HL-60 (cell line): ENCODE data around the gene TMEM156.

Experiments
- DNase-seq, 2 experiments: peaks; one replicate each; pipeline ENCODE4 v3.0.0-alpha.2; 2010 to 2020; ENCODE audit warnings: low read depth in 1 of 2, low spot score in 1 of 2
- H3K27ac ChIP-seq: fragments of 250-450 bp; sonication (Bioruptor Pico); replicated peaks from 2 replicates; pipeline ENCODE4 v1.5.1; 2020; ENCODE audit warnings: mild to moderate bottlenecking, moderate library complexity
- H3K27me3 ChIP-seq: fragments of 250-450 bp; sonication (Bioruptor Pico); 2 replicates; pipeline ENCODE4 v1.5.1; 2021; ENCODE audit warnings: mild to moderate bottlenecking, moderate library complexity; ENCODE audit not compliant: insufficient read depth, poor library complexity, severe bottlenecking
- H3K4me3 ChIP-seq: replicated peaks from 2 replicates; pipeline ENCODE4 v1.5.1; 2011; ENCODE audit warnings: mild to moderate bottlenecking, control low read depth, low read length; ENCODE audit not compliant: insufficient read depth
- GABPA ChIP-seq: IDR thresholded peaks from 2 replicates; pipeline ENCODE4 v1.6.1; 2012; ENCODE audit warnings: low read depth
- POLR2AphosphoS5 ChIP-seq: IDR thresholded peaks from 2 replicates; pipeline ENCODE4 v1.6.1; 2012; ENCODE audit warnings: low read depth
- SPI1 ChIP-seq: IDR thresholded peaks from 2 replicates; pipeline ENCODE4 v1.6.1; 2012; ENCODE audit warnings: low read depth, mild to moderate bottlenecking, borderline replicate concordance
- TF ChIP-seq, protein P1 (sequence below): IDR thresholded peaks from one replicate; pipeline ENCODE4 v1.5.1; 2011; ENCODE audit warnings: low read length, control low read depth, inconsistent platforms; ENCODE audit not compliant: insufficient read depth
- TF ChIP-seq, protein P2 (sequence below): IDR thresholded peaks from 2 replicates; pipeline ENCODE4 v1.6.1; 2012; ENCODE audit warnings: low read depth; ENCODE audit not compliant: insufficient replicate concordance

The TMEM156 gene

DNA sequence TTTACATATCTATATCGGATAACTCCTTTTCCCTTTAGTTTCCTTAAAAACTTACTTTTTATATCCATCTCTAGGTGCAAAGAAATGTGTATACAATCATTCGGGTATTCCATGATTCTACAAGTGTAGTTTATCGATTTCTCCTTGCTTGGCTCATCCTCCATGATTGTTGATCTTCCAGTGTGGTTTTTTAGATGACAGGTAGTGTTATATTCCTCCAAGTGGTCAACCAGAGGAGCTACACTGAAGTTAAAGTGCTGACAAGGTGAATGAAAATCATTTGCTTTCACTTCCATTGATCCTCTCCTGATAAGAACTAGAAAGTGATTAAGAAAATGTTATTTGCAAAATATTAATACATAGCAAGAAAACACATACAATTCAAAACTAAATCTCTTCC lies 38.5 kb downstream of the TMEM156 start:
- H3K27ac ChIP-seq: no peak overlapping the region
- TF ChIP-seq, protein P1, sequence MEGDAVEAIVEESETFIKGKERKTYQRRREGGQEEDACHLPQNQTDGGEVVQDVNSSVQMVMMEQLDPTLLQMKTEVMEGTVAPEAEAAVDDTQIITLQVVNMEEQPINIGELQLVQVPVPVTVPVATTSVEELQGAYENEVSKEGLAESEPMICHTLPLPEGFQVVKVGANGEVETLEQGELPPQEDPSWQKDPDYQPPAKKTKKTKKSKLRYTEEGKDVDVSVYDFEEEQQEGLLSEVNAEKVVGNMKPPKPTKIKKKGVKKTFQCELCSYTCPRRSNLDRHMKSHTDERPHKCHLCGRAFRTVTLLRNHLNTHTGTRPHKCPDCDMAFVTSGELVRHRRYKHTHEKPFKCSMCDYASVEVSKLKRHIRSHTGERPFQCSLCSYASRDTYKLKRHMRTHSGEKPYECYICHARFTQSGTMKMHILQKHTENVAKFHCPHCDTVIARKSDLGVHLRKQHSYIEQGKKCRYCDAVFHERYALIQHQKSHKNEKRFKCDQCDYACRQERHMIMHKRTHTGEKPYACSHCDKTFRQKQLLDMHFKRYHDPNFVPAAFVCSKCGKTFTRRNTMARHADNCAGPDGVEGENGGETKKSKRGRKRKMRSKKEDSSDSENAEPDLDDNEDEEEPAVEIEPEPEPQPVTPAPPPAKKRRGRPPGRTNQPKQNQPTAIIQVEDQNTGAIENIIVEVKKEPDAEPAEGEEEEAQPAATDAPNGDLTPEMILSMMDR: no peak
- TF ChIP-seq, protein P2, sequence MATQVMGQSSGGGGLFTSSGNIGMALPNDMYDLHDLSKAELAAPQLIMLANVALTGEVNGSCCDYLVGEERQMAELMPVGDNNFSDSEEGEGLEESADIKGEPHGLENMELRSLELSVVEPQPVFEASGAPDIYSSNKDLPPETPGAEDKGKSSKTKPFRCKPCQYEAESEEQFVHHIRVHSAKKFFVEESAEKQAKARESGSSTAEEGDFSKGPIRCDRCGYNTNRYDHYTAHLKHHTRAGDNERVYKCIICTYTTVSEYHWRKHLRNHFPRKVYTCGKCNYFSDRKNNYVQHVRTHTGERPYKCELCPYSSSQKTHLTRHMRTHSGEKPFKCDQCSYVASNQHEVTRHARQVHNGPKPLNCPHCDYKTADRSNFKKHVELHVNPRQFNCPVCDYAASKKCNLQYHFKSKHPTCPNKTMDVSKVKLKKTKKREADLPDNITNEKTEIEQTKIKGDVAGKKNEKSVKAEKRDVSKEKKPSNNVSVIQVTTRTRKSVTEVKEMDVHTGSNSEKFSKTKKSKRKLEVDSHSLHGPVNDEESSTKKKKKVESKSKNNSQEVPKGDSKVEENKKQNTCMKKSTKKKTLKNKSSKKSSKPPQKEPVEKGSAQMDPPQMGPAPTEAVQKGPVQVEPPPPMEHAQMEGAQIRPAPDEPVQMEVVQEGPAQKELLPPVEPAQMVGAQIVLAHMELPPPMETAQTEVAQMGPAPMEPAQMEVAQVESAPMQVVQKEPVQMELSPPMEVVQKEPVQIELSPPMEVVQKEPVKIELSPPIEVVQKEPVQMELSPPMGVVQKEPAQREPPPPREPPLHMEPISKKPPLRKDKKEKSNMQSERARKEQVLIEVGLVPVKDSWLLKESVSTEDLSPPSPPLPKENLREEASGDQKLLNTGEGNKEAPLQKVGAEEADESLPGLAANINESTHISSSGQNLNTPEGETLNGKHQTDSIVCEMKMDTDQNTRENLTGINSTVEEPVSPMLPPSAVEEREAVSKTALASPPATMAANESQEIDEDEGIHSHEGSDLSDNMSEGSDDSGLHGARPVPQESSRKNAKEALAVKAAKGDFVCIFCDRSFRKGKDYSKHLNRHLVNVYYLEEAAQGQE: no peak
- TF ChIP-seq POLR2AphosphoS5: no peak
- no peak for TF ChIP-seq SPI1
- TF ChIP-seq GABPA: no peak
- DNase-seq: no peak
- H3K4me3 ChIP-seq: no peak overlapping the region
- no peaks in the 10 kb centered on the region for H3K27me3 ChIP-seq

DNA sequence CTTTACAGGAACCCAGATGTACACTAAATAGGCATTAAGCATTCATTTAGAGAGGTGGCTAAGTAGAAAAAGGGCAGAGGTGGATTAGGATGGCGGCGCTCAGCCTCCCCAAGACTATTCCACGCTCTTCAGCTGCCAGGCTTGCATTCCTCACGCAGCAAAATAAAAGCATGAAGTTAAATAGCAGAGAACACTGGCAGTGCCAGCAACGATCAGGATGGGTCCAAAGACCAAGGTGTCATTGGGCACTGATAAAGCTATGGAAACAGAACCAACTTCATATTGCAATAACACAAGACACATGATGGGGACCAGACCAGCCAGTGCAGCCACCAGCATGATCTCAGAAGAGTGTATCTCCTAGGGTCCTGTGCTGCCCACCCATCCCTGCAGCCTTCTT lies 42.0 kb downstream of the TMEM156 start:
- Histone ChIP-seq H3K4me3 (no peak overlapping the region), H3K27ac (no peak overlapping the region), H3K27me3 (no peaks in the 10 kb centered on the region)
- DNase-seq: no peak
- TF ChIP-seq GABPA: no peak
- no peak for TF ChIP-seq POLR2AphosphoS5
- TF ChIP-seq, protein P1: no peak
- TF ChIP-seq, protein P2: no peak
- TF ChIP-seq SPI1: no peak

DNA sequence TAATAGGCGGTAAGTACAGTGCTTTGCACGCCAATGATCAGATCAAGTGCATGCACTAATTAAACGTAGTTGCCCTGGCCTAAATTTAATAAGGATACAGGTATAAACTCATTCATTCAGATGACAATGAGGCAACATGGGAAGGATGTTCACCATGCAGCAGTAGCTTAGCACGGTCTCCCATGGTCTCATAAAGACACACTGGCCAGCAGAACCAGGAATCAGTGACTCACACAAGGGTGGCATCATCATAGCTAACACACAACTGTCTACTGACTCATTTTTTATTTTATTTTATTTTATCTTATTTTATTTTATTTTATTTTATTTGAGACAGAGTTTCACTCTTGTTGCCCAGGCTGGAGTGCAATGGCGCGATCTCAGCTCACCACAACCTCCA lies 42.7 kb downstream of the TMEM156 start:
- no peak for DNase-seq
- H3K27me3 ChIP-seq: no peaks in the 10 kb centered on the region
- H3K4me3 ChIP-seq: no peak overlapping the region
- TF ChIP-seq, protein P1: no peak
- TF ChIP-seq GABPA: no peak
- TF ChIP-seq, protein P2: no peak
- no peak for TF ChIP-seq SPI1
- TF ChIP-seq POLR2AphosphoS5: no peak
- no peak overlapping the region for H3K27ac ChIP-seq
